ENCODE measurements around the gene SANBR. TPM values are rescaled to one million over a fixed set of nuclear protein-coding genes. Genes with fewer than 3 reads are reported as not detected.

The SANBR gene
- total and polyA plus RNA-seq, 2 of the 13 experiments (the other 11 are each of a cell fraction or from before 2014, with no cell fraction given), result 9.8 to 20.9 TPM

DNA sequence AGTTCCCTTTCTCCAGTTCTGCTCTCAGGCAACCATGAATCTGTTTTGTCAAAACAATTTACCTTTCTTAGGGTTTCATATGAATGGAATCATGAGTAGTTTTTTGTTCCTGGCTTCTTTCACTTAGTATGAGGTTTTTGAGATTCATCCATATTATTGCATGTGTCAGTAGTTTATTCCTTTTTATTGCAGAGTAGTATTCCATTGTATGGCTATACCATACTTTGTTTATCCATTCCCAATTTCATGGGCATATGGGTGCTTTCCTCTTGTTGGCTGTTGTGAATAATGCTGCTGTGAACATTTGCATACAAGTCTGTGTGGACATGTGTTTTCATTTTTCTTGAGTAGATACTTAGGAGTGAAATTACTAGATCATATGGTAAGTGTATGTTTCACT is 46.0 kb downstream of the SANBR start:
- ChIA-PET CTCF (ENCODE audit: low intra/inter-chr PET ratio, low total read pairs) (no interaction called here), POLR2A (no interaction called here)
- Histone ChIP-seq H3K4me1 (ENCODE audit: insufficient read depth, low read length) (no peaks in the 10 kb centered on the region), H4K20me1 (ENCODE audit: insufficient read depth, low read length) (no peaks in the 10 kb centered on the region), H3K36me3 (replicated peaks in 1 of 2; ENCODE audit: control insufficient read depth in 1 of 2, insufficient read depth in 2 of 2, low read length in 2 of 2) (peaks cover 0 to 11% of the 10 kb centered on the region in 2 experiments; a peak in 2 of 5 replicates), H3K27me3 (ENCODE audit: control insufficient read depth in 1 of 2, insufficient read depth in 2 of 2, low read length in 2 of 2) (no peaks in the 10 kb centered on the region), H3K9me3 (ENCODE audit: low read length) (no peaks in the 10 kb centered on the region), H3K4me3 (replicated peaks in 1 of 3; ENCODE audit: insufficient read depth in 1 of 3, low read depth in 2 of 3, low read length in 3 of 3) (no peak overlapping the region), H3K4me2 (ENCODE audit: low read depth, low read length) (no peak overlapping the region), H2AFZ (ENCODE audit: low read length) (no peak overlapping the region), H3K9ac (ENCODE audit: insufficient read depth, low read depth, low read length) (no peak overlapping the region), H3K79me2 (ENCODE audit: insufficient read depth, low read length) (no peaks in the 10 kb centered on the region), H3K27ac (ENCODE audit: extremely low read length, insufficient read depth, low read length) (no peak overlapping the region)
- BruUV-seq (replicated peaks), result no TSS peak
- FAIRE-seq (no peak), DNase-seq (ENCODE audit: low spot score) (no peak), ATAC-seq (no peak)
- intact Hi-C loops (cut with micrococcal nuclease; ENCODE audit: unreplicated experiment) (no loop called here), in situ Hi-C loops (cut with HindIII; ENCODE audit: extremely low pct_ligation_motif_present, low pct_unique_long_range_greater_than_20kb) (no loop called here)
- TF ChIP-seq PHF20 (CRISPR knock-in tag; IDR thresholded peaks at IDR 0.05) (no peak), EHMT2 (IDR thresholded peaks at IDR 0.05; ENCODE audit: borderline replicate concordance, low read depth, low read length) (no peak), MAFG (CRISPR knock-in tag; IDR thresholded peaks at IDR 0.05) (no peak), POLR2A (IDR thresholded peaks at IDR 0.05; ENCODE audit: insufficient read depth in 1 of 2, low read depth in 2 of 2, low read length in 2 of 2) (no peak), ZNF292 (CRISPR knock-in tag; IDR thresholded peaks at IDR 0.05; ENCODE audit: borderline replicate concordance, low read depth) (no peak)
- TF ChIP-seq, protein P1, sequence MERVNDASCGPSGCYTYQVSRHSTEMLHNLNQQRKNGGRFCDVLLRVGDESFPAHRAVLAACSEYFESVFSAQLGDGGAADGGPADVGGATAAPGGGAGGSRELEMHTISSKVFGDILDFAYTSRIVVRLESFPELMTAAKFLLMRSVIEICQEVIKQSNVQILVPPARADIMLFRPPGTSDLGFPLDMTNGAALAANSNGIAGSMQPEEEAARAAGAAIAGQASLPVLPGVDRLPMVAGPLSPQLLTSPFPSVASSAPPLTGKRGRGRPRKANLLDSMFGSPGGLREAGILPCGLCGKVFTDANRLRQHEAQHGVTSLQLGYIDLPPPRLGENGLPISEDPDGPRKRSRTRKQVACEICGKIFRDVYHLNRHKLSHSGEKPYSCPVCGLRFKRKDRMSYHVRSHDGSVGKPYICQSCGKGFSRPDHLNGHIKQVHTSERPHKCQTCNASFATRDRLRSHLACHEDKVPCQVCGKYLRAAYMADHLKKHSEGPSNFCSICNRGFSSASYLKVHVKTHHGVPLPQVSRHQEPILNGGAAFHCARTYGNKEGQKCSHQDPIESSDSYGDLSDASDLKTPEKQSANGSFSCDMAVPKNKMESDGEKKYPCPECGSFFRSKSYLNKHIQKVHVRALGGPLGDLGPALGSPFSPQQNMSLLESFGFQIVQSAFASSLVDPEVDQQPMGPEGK (CRISPR knock-in tag; IDR thresholded peaks at IDR 0.05), result no peak
- TF ChIP-seq, protein P2, sequence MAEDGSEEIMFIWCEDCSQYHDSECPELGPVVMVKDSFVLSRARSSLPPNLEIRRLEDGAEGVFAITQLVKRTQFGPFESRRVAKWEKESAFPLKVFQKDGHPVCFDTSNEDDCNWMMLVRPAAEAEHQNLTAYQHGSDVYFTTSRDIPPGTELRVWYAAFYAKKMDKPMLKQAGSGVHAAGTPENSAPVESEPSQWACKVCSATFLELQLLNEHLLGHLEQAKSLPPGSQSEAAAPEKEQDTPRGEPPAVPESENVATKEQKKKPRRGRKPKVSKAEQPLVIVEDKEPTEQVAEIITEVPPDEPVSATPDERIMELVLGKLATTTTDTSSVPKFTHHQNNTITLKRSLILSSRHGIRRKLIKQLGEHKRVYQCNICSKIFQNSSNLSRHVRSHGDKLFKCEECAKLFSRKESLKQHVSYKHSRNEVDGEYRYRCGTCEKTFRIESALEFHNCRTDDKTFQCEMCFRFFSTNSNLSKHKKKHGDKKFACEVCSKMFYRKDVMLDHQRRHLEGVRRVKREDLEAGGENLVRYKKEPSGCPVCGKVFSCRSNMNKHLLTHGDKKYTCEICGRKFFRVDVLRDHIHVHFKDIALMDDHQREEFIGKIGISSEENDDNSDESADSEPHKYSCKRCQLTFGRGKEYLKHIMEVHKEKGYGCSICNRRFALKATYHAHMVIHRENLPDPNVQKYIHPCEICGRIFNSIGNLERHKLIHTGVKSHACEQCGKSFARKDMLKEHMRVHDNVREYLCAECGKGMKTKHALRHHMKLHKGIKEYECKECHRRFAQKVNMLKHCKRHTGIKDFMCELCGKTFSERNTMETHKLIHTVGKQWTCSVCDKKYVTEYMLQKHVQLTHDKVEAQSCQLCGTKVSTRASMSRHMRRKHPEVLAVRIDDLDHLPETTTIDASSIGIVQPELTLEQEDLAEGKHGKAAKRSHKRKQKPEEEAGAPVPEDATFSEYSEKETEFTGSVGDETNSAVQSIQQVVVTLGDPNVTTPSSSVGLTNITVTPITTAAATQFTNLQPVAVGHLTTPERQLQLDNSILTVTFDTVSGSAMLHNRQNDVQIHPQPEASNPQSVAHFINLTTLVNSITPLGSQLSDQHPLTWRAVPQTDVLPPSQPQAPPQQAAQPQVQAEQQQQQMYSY (CRISPR knock-in tag; IDR thresholded peaks at IDR 0.05), result no peak
